Measurements from ENCODE around the gene DNAJC1.

- no peak for TF ChIP-seq CTCF (IDR thresholded peaks at IDR 0.05)
- TF ChIP-seq POLR2A (IDR thresholded peaks at IDR 0.05), result no peak
These were observed 232.3 kb downstream of the DNAJC1 start for GRCh38 chr10:21771219-21771618.
